Adipocyte (in vitro differentiated cells): ENCODE measurements around the gene MBNL2.
A peak's percentile ranks its signal among the peaks of the same experiment; 100 is the strongest.

Experiments used
- DNase-seq: peaks from one replicate; pipeline ENCODE4 v3.0.0-alpha.2; 2015; ENCODE audit warnings: low read depth
- H3K27me3 ChIP-seq: replicated peaks from 2 replicates; pipeline ENCODE4 v1.7.0; 2013; ENCODE audit warnings: mild to moderate bottlenecking, low read length, moderate library complexity; ENCODE audit not compliant: control insufficient read depth, insufficient read depth
- H3K36me3 ChIP-seq: 2 replicates; pipeline ENCODE4 v1.7.0; 2013; ENCODE audit warnings: low read length, mild to moderate bottlenecking, moderate library complexity; ENCODE audit not compliant: control insufficient read depth, insufficient read depth, severe bottlenecking
- H3K4me1 ChIP-seq: 2 replicates; pipeline ENCODE4 v1.7.0; 2013; ENCODE audit warnings: mild to moderate bottlenecking, low read length, moderate library complexity; ENCODE audit not compliant: control insufficient read depth, insufficient read depth
- H3K4me3 ChIP-seq: 2 replicates; pipeline ENCODE4 v1.7.0; 2013; ENCODE audit warnings: mild to moderate bottlenecking, low read length, moderate library complexity
- H3K9ac ChIP-seq: 2 replicates; pipeline ENCODE4 v1.7.0; 2013; ENCODE audit warnings: mild to moderate bottlenecking, low read length, moderate library complexity
- H3K9me3 ChIP-seq: 2 replicates; pipeline ENCODE4 v1.7.0; 2013; ENCODE audit warnings: mild to moderate bottlenecking, low read length, moderate library complexity; ENCODE audit not compliant: control insufficient read depth

MBNL2 gene

GRCh38 chr13:97335488-97336134 lies 113.5 kb downstream of the MBNL2 start:
- H3K4me3 ChIP-seq = no peak overlapping the region
- H3K27me3 ChIP-seq = no peaks in the 10 kb centered on the region
- peaks cover 32% of the 10 kb centered on the region for H3K4me1 ChIP-seq
- no peak for DNase-seq
- H3K36me3 ChIP-seq = peaks cover 44% of the 10 kb centered on the region
- no peak overlapping the region for H3K9ac ChIP-seq
- H3K9me3 ChIP-seq = no peaks in the 10 kb centered on the region

GRCh38 chr13:97337985-97338499 lies 115.9 kb downstream of the MBNL2 start:
- no peaks in the 10 kb centered on the region for H3K9me3 ChIP-seq
- H3K4me3 ChIP-seq = no peak overlapping the region
- no peaks in the 10 kb centered on the region for H3K27me3 ChIP-seq
- no peak overlapping the region for H3K9ac ChIP-seq
- peaks cover 47% of the 10 kb centered on the region for H3K36me3 ChIP-seq
- DNase-seq = no peak
- peaks cover 33% of the 10 kb centered on the region for H3K4me1 ChIP-seq

GRCh38 chr13:97338571-97338970 lies 116.4 kb downstream of the MBNL2 start:
- Histone ChIP-seq H3K36me3 (peaks cover 52% of the 10 kb centered on the region), H3K4me3 (no peak overlapping the region), H3K27me3 (no peaks in the 10 kb centered on the region), H3K4me1 (peaks cover 33% of the 10 kb centered on the region), H3K9me3 (no peaks in the 10 kb centered on the region), H3K9ac (no peak overlapping the region)
- no peak for DNase-seq

- peak overlapping the region; percentile 48 for H3K4me3 ChIP-seq
- DNase-seq = peak; percentile 91
- peak overlapping the region; percentile 65 for H3K9ac ChIP-seq
- no peaks in the 10 kb centered on the region for H3K9me3 ChIP-seq
- peaks cover 51% of the 10 kb centered on the region for H3K36me3 ChIP-seq
- peaks cover 31% of the 10 kb centered on the region for H3K4me1 ChIP-seq
- H3K27me3 ChIP-seq = no peaks in the 10 kb centered on the region
Observed at GRCh38 chr13:97339019-97339987, 117.2 kb downstream of the MBNL2 start.

- peaks cover 50% of the 10 kb centered on the region for H3K36me3 ChIP-seq
- H3K9ac ChIP-seq = peak overlapping the region; percentile 7
- DNase-seq = no peak
- H3K4me1 ChIP-seq = peaks cover 28% of the 10 kb centered on the region
- no peaks in the 10 kb centered on the region for H3K9me3 ChIP-seq
- H3K4me3 ChIP-seq = no peak overlapping the region
- no peaks in the 10 kb centered on the region for H3K27me3 ChIP-seq
Observed at GRCh38 chr13:97339988-97340749, 118.0 kb downstream of the MBNL2 start.

GRCh38 chr13:97341135-97341534 lies 119.0 kb downstream of the MBNL2 start:
- Histone ChIP-seq H3K36me3 (peaks cover 40% of the 10 kb centered on the region), H3K9ac (no peak overlapping the region), H3K9me3 (no peaks in the 10 kb centered on the region), H3K27me3 (no peaks in the 10 kb centered on the region), H3K4me1 (peaks cover 23% of the 10 kb centered on the region), H3K4me3 (no peak overlapping the region)
- DNase-seq = no peak

DNA sequence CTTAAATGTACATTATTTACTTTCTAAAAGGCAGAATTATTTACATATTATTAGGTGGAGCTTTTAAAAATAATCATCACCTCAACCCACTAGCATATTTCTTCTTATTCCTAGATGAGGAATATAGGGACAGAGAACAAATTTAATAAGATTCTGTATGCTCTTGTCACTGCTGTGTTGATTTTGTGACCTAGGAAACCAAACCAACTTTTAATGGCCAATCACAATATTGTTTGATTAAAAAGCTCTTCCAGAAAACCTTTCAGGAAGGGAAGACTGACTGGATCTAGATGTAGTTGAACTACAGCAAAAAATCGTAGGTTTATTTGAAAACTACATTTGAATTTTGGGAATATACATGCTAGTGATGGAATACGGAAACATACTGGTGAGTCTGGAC lies 120.0 kb downstream of the MBNL2 start:
- Histone ChIP-seq H3K4me3 (no peak overlapping the region), H3K9ac (no peak overlapping the region), H3K4me1 (peaks cover 23% of the 10 kb centered on the region), H3K36me3 (peaks cover 38% of the 10 kb centered on the region), H3K9me3 (no peaks in the 10 kb centered on the region), H3K27me3 (no peaks in the 10 kb centered on the region)
- DNase-seq = no peak

GRCh38 chr13:97342936-97343335 lies 120.8 kb downstream of the MBNL2 start:
- DNase-seq = no peak
- Histone ChIP-seq H3K36me3 (peaks cover 38% of the 10 kb centered on the region), H3K9me3 (no peaks in the 10 kb centered on the region), H3K4me3 (no peak overlapping the region), H3K27me3 (no peaks in the 10 kb centered on the region), H3K9ac (no peak overlapping the region), H3K4me1 (peaks cover 23% of the 10 kb centered on the region)

- Histone ChIP-seq H3K4me1 (peaks cover 17% of the 10 kb centered on the region), H3K9ac (no peak overlapping the region), H3K9me3 (no peaks in the 10 kb centered on the region), H3K4me3 (no peak overlapping the region), H3K36me3 (peaks cover 45% of the 10 kb centered on the region), H3K27me3 (no peaks in the 10 kb centered on the region)
- DNase-seq = peak; percentile 83
Observed at GRCh38 chr13:97344265-97345175, 122.4 kb downstream of the MBNL2 start.

DNA sequence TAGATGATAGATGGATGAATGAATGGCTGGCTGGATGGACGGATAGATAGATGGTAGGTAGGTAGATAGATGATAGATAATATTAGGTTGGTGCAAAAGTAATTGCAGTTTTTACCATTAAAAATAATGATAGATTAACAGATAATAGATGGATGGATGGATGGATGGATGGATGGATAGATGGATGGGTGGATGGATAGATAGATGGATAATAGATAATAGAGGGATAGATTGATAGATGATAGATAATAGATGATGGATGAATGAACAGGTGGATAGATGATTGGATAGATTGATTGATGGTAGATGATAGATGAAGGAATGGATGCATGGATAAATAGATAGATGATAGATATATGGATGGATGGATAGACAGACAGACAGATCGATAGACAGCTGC lies 124.0 kb downstream of the MBNL2 start:
- H3K9ac ChIP-seq = no peak overlapping the region
- H3K4me1 ChIP-seq = peaks cover 10% of the 10 kb centered on the region
- peaks cover 60% of the 10 kb centered on the region for H3K36me3 ChIP-seq

More for the DNA sequence above, 124.0 kb downstream of the MBNL2 start:
- no peak for DNase-seq
- Histone ChIP-seq H3K27me3 (no peaks in the 10 kb centered on the region), H3K9me3 (no peaks in the 10 kb centered on the region), H3K4me3 (no peak overlapping the region)
